OCI-LY3 (cell line): Measurements from ENCODE around the gene PDCD4.

Experiments used
- H2AFZ ChIP-seq: fragments of 200-600, 300-600 bp; shearing (Covaris generic); 2 replicates; pipeline ENCODE4 v1.6.0; 2014; ENCODE audit warnings: antibody characterized with exemption, low read depth, low read length
- H3K27ac ChIP-seq: fragments of 200-600, 300-600 bp; sonication (generic); 2 replicates; pipeline ENCODE4 v1.5.1; 2014; ENCODE audit warnings: mild to moderate bottlenecking, low read length, moderate library complexity, mixed read lengths
- H3K27me3 ChIP-seq: fragments of 200-600, 300-600 bp; sonication (generic); 2 replicates; pipeline ENCODE4 v1.6.1; 2014; ENCODE audit warnings: low read depth, low read length, mixed read lengths
- H3K36me3 ChIP-seq: fragments of 200-600, 300-600 bp; sonication (generic); replicated peaks from 2 replicates; pipeline ENCODE3; 2014; ENCODE audit warnings: low read depth, low read length, mixed read lengths
- H3K4me1 ChIP-seq: fragments of 300-600, 200-600 bp; sonication (generic); 2 replicates; pipeline ENCODE4 v1.6.1; 2014; ENCODE audit warnings: low read length, mixed read lengths
- H3K4me2 ChIP-seq: fragments of 200-600, 300-600 bp; sonication (generic); 2 replicates; pipeline ENCODE4 v1.6.1; 2014; ENCODE audit warnings: low read length, mixed read lengths
- H3K4me3 ChIP-seq: fragments of 300-600, 200-600 bp; sonication (generic); 2 replicates; pipeline ENCODE4 v1.5.1; 2014; ENCODE audit warnings: antibody characterized with exemption, mild to moderate bottlenecking, low read length, moderate library complexity
- H3K79me2 ChIP-seq: fragments of 300-600, 200-600 bp; shearing (Covaris generic); 2 replicates; pipeline ENCODE4 v1.6.1; 2014; ENCODE audit warnings: mild to moderate bottlenecking, low read length, mixed read lengths
- H3K9ac ChIP-seq: fragments of 300-600, 200-600 bp; shearing (Covaris generic); 2 replicates; pipeline ENCODE4 v1.6.0; 2014; ENCODE audit warnings: mild to moderate bottlenecking, low read length, moderate library complexity
- H3K9me3 ChIP-seq: fragments of 200-600, 300-600 bp; shearing (Covaris generic); 2 replicates; pipeline ENCODE4 v1.6.1; 2014; ENCODE audit warnings: low read length, mixed read lengths; ENCODE audit not compliant: insufficient read depth
- H4K20me1 ChIP-seq: fragments of 200-600, 300-600 bp; sonication (generic); 2 replicates; pipeline ENCODE4 v1.6.1; 2016; ENCODE audit warnings: low read length, mixed read lengths; ENCODE audit not compliant: insufficient read depth
- EZH2phosphoT487 ChIP-seq: fragments of 200-600 bp; shearing (Covaris generic); IDR thresholded peaks from 2 replicates; pipeline ENCODE4 v1.6.1; 2018; ENCODE audit warnings: antibody characterized with exemption, mixed run types, low read depth
- TF ChIP-seq, protein P1 (sequence below): fragments of 200-600, 300-600 bp; sonication (generic); IDR thresholded peaks from 2 replicates; pipeline ENCODE4 v1.5.1; 2014; ENCODE audit warnings: antibody characterized with exemption, low read length, low read depth

PDCD4 gene

DNA sequence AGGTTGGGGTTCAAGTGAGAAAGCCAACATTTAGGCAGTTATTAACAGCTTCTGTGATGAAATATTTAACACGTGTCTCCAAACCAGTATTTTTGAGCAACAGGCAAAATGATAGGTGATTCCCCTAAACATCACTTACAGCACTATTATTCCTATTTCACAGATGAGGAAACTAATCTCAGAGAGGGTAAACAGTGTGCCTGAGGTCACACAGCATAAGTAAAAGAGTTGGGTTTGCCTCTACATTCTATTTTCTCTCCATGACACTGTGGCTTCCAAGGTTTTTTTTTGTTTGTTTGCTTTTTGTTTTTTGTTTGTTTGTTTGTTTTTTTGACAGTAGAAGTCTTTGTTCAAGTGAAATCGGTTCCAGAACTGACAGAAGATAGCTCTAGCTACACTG lies 43.2 kb upstream of the PDCD4 start:
- no peaks in the 10 kb centered on the region for H3K9me3 ChIP-seq
- TF ChIP-seq, protein P1, sequence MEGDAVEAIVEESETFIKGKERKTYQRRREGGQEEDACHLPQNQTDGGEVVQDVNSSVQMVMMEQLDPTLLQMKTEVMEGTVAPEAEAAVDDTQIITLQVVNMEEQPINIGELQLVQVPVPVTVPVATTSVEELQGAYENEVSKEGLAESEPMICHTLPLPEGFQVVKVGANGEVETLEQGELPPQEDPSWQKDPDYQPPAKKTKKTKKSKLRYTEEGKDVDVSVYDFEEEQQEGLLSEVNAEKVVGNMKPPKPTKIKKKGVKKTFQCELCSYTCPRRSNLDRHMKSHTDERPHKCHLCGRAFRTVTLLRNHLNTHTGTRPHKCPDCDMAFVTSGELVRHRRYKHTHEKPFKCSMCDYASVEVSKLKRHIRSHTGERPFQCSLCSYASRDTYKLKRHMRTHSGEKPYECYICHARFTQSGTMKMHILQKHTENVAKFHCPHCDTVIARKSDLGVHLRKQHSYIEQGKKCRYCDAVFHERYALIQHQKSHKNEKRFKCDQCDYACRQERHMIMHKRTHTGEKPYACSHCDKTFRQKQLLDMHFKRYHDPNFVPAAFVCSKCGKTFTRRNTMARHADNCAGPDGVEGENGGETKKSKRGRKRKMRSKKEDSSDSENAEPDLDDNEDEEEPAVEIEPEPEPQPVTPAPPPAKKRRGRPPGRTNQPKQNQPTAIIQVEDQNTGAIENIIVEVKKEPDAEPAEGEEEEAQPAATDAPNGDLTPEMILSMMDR: no peak
- TF ChIP-seq EZH2phosphoT487: no peak
- H3K9ac ChIP-seq: no peak overlapping the region
- no peaks in the 10 kb centered on the region for H3K36me3 ChIP-seq
- no peak overlapping the region for H3K4me3 ChIP-seq
- H3K4me2 ChIP-seq: no peak overlapping the region
- no peaks in the 10 kb centered on the region for H4K20me1 ChIP-seq
- peaks cover 48% of the 10 kb centered on the region for H3K4me1 ChIP-seq
- no peaks in the 10 kb centered on the region for H3K79me2 ChIP-seq
- no peak overlapping the region for H2AFZ ChIP-seq
- no peak overlapping the region for H3K27ac ChIP-seq
- peaks cover 5% of the 10 kb centered on the region; the same call in 1 of the 2 replicates for H3K27me3 ChIP-seq

DNA sequence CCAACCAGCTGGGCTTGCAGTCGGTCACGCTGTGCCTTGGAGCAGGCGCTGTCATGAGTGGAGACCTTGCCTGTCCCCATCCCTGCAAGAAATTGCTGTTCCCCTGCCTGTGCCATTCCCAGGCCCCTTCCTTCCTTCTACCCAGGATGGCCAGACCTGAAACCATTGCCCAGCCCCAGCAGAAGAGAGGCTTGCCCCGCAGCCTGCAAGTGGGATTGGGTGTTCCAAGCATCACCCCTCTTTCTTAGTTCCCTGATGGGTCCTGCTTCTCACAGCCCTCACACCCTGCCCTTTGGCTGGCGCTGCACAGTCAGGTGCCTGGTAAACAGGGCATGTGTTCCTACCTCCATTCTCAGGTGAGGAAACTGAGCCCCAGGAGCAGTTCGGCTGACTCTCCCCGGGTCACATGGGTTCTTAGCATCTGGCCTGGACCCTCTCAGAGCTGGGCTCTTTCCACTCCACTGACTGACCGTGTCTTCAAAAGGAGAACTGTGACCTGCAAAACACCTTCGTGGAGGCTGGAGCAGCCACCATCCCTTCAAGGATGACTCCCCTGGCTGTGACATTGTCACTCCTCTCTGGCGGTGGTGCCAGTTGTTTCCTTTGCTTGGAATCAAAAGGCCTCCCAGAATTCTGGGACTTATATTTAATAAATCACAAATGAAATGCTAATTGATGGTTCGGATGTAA lies 41.9 kb upstream of the PDCD4 start:
- H3K36me3 ChIP-seq: no peaks in the 10 kb centered on the region
- peak overlapping the region; percentile 74 for H3K4me2 ChIP-seq

DNA sequence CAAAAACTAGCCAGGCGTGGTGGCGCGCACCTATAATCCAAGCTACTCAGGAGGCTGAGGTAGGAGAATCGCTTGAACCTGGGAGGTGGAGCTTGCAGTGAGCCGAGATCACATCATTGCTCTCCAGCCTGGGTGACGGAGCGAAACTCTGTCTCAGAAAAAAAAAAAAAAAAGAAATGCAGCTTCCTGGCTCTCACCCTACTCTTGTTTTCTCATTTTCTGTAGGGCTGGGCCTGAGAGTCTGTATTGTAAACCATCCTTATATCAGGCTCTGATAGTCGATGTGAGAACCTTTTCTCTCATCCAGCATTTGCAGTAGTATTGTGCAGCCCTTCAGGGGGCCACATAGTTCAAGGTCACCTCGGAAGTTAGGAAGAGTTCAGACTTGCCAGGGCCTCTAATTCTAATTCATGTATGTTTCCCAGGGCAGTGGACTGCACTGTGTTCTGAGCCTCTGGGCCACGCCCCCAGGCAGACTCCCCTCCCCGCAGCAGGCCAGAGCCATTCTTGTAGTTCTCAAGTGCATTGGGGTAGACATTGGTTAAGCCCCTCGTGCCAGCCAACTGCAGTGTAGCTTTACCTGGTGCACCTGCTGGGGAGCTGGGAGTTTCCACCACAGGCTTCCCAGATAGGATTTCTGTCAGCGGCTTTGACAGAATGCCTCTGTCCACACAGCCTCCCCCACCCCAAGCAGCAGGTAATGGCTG lies 38.3 kb upstream of the PDCD4 start:
- Histone ChIP-seq H2AFZ (no peak overlapping the region), H3K4me1 (peaks cover 30% of the 10 kb centered on the region), H3K4me2 (no peak overlapping the region), H3K79me2 (no peaks in the 10 kb centered on the region), H3K27ac (no peak overlapping the region), H4K20me1 (no peaks in the 10 kb centered on the region), H3K27me3 (no peaks in the 10 kb centered on the region; the same call in 1 of the 2 replicates), H3K9ac (no peak overlapping the region), H3K9me3 (no peaks in the 10 kb centered on the region), H3K4me3 (no peak overlapping the region), H3K36me3 (no peaks in the 10 kb centered on the region)
- no peak for TF ChIP-seq EZH2phosphoT487
- TF ChIP-seq, protein P1: no peak

More for the DNA sequence above, 41.9 kb upstream of the PDCD4 start:
- H3K27me3 ChIP-seq: peaks cover 5% of the 10 kb centered on the region; the same call in 1 of the 2 replicates
- H4K20me1 ChIP-seq: no peaks in the 10 kb centered on the region
- no peaks in the 10 kb centered on the region for H3K9me3 ChIP-seq
- peaks cover 35% of the 10 kb centered on the region for H3K4me1 ChIP-seq
- H3K4me3 ChIP-seq: peak overlapping the region; percentile 37; the same call in 1 of the 2 replicates
- no peak overlapping the region for H3K27ac ChIP-seq
- H2AFZ ChIP-seq: no peak overlapping the region
- no peak for TF ChIP-seq EZH2phosphoT487
- TF ChIP-seq, protein P1: no peak
- H3K79me2 ChIP-seq: no peaks in the 10 kb centered on the region
- no peak overlapping the region for H3K9ac ChIP-seq

DNA sequence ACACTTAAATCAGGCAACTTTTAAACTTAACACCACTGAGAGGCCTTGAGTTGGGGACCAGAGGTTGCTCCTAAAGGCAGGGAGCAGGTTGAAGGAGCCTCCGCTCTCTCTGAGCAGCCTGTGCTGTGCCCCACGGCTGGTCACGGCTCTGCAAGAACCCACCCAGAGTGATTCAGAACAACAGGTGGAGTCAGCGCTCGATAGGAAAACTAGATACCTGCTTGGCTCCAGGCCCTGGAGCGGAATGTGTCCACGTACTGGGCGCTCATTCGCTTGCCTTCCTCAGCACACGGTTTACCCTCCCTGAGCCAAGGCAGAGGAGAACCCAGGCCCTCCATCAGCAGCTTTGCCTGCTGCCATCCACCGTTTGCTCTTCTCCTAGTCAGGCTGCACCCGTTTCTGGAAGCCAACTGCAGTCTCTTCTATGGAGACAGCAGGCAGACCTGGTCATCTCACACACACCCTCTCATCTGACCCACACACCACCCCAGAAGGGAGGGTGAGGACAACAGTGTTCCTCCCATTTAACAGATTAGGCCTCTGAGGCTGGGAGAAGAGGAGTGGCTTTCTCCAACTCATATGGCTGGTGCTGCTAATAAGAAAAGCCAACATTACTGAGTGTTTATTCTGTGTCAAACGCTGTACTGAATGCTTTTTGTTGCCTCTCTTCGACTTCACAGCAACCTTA lies 37.6 kb upstream of the PDCD4 start:
- Histone ChIP-seq H4K20me1 (no peaks in the 10 kb centered on the region), H3K4me3 (no peak overlapping the region), H3K79me2 (no peaks in the 10 kb centered on the region), H3K27me3 (no peaks in the 10 kb centered on the region; the same call in 1 of the 2 replicates), H3K9me3 (no peaks in the 10 kb centered on the region), H3K27ac (no peak overlapping the region), H2AFZ (no peak overlapping the region), H3K4me1 (peaks cover 28% of the 10 kb centered on the region), H3K36me3 (no peaks in the 10 kb centered on the region), H3K9ac (no peak overlapping the region), H3K4me2 (no peak overlapping the region)
- TF ChIP-seq, protein P1: no peak
- TF ChIP-seq EZH2phosphoT487: no peak
